HG03025 (cell line): ENCODE results near the gene HIC1.
"Not testable (repeated sequence)": the region's sequence is repeated elsewhere in the genome, so short reads cannot be mapped to it uniquely, and the experiment has no call there.

Experiments
- ATAC-seq: cut with Tn5 transposase; IDR thresholded peaks from one replicate; pipeline ENCODE4 v1.9.1; 2021; ENCODE audit warnings: mild to moderate bottlenecking, moderate library complexity; ENCODE audit not compliant: unreplicated experiment, low FRiP score

The HIC1 gene, protein sequence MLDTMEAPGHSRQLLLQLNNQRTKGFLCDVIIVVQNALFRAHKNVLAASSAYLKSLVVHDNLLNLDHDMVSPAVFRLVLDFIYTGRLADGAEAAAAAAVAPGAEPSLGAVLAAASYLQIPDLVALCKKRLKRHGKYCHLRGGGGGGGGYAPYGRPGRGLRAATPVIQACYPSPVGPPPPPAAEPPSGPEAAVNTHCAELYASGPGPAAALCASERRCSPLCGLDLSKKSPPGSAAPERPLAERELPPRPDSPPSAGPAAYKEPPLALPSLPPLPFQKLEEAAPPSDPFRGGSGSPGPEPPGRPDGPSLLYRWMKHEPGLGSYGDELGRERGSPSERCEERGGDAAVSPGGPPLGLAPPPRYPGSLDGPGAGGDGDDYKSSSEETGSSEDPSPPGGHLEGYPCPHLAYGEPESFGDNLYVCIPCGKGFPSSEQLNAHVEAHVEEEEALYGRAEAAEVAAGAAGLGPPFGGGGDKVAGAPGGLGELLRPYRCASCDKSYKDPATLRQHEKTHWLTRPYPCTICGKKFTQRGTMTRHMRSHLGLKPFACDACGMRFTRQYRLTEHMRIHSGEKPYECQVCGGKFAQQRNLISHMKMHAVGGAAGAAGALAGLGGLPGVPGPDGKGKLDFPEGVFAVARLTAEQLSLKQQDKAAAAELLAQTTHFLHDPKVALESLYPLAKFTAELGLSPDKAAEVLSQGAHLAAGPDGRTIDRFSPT

DNA sequence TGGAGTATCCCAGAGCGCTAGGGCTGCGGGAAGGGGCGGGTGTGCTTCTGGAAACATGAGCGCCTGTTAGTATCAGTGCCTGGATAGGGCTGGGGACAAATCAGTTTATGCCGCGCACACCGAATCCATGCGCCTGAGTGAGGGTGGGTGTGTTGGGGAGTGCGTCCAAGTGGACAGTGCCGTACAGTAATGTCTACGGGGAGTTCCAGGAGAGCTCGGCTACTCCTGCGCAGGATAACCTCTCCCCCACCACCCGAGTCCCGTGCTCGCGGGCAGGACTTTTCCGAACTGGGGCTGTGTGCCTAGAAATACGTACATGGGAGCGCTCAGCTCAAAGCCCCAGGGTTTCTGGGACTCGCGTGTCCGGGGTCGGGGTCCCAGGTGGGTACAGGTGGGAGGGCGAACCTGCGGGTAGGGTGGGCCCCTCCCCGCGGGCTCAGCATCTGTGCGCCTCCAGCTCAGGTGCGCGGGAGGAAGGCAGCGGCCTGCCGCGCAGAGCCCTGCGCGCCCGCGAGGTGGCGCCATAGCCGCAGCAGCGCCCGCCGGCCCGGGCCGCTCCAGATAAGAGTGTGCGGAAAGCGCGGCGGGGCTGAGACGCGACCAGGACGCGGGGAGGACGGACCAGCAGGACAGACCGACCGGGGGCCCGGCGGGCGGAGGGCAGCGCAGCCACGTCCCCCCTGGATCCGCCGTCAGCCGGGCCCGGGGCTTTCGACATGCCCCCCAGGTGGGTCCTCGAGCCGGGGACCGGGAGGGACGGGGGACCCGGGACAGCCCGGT is at the start of gene HIC1:
Gene HIC1, plus strand, starts transcription at position 592 of the 780 bp plus-strand sequence. CDS start 1,588 bp downstream, outside the sequence.
- ATAC-seq, result no peak

- ATAC-seq, result no peak
Observed at GRCh38 chr17:2008332-2009126, 46.4 kb upstream of the HIC1 start.

- no peak for ATAC-seq
Observed at GRCh38 chr17:2009737-2010136, 45.2 kb upstream of the HIC1 start.

DNA sequence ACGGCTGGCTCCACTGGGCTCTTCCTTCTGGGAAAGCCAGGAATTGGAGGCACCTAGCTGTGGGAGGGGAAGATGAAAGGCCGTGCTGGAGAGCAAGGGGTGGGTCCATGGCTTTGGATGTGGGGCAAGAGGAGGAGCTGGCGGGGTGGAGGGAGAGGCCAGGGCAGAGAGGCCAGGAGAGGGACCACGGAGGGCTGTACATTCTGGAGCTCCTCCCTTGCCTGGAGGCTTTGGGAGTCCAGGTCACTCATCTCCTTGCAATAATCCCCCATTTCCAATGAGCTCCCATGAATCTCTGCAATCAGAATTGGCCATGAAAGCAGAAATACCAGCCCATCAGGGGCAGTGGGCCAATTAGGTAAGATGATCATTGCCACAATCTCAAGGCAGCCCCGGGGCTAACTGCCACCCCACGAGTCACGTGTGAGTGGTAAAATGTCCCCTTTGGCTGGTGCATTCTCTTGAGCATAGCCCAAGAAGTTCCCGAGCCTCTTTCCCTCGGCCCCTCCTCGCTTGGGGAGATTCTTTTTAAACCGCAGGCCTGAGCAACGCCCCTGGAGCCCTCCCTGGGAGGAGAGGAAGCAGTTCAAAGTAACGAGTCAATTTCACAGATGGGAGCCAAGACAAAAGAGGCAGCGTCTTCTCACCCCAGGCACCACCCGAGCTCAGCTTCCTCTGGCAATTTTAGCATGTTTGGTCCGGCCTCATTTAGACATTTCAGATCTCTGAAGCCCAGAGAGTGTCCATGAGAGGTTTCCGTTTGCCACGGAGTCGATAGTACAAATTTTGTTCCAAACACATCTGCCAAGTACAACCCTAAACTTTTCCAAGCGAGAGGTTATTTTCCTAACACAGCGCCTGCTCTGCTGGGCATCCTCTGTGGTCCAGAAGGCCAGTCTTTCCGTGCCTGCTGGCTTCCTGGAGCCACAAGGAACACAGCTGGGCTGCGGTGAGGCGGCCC is 43.2 kb upstream of the HIC1 start:
- ATAC-seq, result no peak

DNA sequence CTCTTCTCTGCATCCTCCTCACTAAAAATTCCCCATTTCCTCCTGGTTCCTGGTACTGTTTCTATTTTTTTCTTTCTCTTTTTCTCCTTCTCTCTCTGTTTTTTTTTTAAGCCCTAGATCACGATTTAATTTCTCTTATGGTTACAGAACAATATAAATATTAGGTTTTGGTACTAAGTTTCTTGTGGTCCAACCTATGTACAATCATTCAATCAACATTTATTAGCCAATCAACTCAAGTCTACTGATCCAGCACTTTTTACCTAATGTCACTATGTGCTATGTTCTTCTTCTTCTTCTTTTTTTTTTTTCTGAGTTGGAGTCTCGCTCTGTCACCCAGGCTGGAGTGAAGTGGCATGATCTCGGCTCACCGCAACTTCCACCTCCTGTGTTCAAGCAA is 42.4 kb upstream of the HIC1 start:
- ATAC-seq, result no peak

DNA sequence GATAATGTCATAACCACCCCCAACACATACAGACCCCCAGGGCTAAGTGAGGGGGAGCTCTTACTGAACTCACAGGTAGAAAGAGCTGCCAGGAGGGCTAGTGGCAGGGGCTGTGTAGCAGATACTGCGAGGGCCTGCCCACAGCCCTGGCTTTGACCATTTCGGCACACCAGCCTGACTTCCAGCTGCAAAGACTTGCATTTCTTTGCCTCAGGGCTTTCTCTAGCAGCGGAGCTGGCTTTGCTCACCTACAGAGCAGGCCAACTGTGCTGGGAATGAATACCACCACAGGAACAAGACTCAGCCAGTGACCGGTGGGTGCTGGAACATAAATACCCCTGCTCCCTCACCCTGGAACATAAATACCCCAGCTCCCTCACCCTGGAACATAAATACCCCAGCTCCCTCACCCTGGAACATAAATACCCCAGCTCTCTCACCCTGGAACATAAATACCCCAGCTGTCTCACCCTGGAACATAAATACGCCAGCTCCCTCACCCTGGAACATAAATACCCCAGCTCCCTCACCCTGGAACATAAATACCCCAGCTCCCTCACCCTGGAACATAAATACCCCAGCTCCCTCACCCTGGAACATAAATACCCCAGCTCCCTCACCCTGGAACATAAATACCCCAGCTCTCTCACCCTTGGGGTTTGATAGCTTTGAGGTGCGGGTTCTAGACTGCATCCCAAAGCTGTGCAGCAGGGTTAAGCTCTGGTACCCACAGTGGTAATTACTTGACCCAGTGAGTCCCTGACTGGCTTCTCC is 41.5 kb upstream of the HIC1 start:
- not testable (repeated sequence) for ATAC-seq

DNA sequence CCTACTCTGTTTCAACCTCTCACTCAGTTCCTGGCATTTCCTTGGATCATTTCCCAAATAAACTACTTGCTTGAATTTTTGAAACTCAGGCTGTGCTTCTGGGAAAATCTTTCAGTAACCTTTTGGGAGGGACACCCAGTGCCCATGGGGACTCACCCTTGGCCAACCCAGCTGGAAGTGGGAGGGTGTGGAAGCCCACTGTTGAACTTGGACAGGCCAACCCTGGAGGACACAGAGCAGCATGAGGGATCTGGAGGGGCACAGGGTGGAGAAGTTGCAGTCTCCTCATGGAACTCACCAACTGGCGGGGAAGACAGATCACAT is 40.9 kb upstream of the HIC1 start:
- no peak for ATAC-seq

- no peak for ATAC-seq
Observed at GRCh38 chr17:2015314-2015713, 39.6 kb upstream of the HIC1 start.

GRCh38 chr17:2016494-2016893 is 38.4 kb upstream of the HIC1 start:
- no peak for ATAC-seq

DNA sequence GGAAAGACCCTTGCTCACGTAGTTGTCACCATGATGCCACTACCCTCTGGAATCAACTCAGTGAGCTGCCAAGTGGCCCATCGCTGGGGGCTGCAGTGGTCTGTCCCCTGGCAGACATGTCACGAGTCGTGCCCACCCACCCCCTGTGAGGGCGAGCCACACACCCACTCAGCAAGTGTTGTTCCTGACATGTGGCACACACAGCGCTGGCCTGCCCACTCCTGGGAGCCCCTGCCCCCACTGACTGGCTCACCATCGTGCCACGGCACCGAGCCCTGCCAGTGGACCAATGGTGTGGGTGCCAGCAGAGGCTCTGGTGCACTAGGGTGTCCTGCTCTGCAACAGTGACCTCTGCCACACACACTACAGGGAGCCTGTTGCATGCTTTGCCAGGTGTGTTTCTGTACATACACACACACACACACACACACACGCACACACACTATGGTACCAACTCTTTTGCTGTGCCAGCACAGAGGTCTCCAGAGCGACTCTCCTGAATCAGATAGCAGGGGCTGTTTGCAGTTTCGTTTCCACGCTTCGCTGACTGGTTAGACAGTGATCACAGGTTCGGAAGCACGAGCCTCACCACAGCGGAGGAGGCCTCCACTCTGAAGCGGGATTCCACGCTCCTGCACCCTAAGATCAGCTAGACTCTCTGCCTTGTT is 37.5 kb upstream of the HIC1 start:
- no peak for ATAC-seq

DNA sequence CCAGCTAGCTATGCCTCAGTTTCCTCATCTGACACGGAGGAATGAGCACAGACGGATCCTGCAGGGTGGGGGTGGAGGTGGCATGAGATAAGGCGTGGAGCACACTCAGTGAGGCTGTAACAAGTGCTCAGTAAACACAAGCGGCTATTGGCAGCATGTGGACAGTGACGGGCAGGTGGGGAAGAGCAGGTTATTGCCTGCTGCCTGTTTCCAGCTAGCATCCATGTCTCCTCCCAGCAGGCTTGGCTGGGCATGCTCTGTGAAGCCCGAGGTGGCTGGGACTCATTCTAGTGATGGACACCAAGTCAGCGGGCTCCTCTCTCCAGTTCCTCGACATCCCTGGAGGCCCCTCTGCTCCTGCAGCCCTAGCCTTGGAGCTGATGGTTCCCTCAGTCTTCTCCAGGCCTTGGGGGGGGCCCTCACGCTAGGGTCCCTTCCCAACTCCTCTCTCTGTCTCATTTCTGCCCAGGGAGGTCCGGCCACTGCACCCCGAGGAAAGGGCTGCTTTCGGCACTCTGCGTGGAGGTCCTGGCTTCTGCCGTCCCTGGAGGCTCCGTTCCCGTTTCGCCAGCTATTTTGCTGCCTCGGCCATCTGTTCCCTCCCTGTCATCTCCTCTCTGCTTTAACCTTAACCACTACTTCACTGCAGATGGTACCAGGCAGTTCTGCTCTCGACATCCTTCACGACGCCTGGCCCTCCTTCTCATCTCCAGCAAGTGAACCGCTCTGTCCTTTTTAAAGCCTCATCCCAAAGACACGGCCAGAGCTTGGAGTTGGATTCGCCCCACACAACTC is 36.0 kb upstream of the HIC1 start:
- ATAC-seq, result no peak

GRCh38 chr17:2019723-2020122 is 35.2 kb upstream of the HIC1 start:
- ATAC-seq, result no peak

DNA sequence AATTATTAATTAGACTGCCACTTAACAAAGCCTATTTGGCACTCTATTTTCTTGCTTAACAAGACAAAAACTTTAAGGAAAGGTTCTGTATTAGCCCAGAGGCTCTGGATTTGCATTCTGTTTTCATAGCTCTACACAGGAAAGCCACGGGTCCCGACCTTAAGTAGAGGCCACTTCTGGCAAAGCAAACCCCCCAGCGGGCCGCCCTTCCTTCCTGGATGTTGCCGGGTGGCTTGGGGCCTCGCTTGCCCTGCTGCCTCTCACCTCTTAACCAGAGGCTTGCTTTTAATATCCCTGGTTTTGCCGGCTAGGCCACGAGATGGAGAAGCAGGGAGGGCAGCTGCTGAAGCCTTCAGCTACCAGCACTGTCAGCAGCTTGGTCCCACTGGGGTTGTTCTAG is 34.2 kb upstream of the HIC1 start:
- ATAC-seq, result no peak

DNA sequence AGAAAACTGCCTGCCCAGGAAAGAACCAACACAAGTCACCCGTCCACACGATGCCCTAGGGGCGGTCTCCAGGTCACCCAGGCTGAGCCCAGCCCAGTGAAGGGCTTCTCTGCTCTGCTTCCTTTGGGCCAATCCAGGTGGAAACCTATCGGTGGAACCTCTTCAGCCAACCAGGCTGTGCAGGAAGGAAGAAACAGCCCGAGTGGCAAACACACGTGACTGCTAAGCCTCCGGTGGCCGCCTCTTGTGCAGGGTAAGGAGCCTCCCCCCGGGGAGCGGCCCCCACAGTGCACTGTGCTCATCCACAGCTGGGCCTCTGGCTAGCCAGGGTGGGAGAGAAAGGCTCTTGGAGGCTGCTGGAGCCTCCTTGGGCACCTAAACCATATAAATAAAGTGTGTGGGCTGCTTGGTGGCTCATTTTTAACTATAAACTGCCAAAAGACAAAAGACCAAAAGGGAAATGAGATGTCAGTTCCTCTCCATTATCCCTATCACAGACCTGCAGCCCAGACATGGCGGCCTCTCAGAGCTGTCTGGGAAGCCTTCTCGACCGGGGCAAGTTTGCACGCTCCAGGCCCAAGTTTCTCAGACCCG is 32.2 kb upstream of the HIC1 start:
- no peak for ATAC-seq

GRCh38 chr17:2023256-2023655 is 31.6 kb upstream of the HIC1 start:
- no peak for ATAC-seq

- no peak for ATAC-seq
Observed at GRCh38 chr17:2023692-2024571, 31.0 kb upstream of the HIC1 start.
